Stimulated activated CD8-positive, alpha-beta memory T cell treated with anti-CD3 and anti-CD28 coated beads, Interleukin-4, amount 100 ng/mL, for 4 hours (primary cell): ENCODE results near the gene SGMS1.
"Not testable (repeated sequence)": the region's sequence is repeated elsewhere in the genome, so short reads cannot be mapped to it uniquely, and the experiment has no call there.

ENCODE experiments used
- DNase-seq, 2 donors: peaks; one replicate each; pipeline ENCODE4 v3.0.0-alpha.2; 2020; ENCODE audit warnings: low read depth in 2 of 2, low spot score in 1 of 2

SGMS1 gene

DNA sequence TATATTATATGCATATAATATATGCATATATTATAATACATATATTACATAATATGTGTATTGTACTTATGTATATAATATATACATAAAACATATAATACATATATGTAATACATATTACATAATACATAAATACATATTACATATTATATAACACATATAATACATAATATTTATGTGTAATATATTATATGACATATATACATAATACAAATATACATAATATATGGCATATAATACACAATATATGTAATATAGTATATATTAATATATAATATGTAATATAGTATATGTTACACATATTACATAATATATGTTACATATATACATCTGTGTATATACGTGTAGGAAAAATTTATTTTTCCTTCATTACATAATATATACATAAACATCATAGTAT is 63.4 kb downstream of the SGMS1 start:
- no peak for DNase-seq

DNA sequence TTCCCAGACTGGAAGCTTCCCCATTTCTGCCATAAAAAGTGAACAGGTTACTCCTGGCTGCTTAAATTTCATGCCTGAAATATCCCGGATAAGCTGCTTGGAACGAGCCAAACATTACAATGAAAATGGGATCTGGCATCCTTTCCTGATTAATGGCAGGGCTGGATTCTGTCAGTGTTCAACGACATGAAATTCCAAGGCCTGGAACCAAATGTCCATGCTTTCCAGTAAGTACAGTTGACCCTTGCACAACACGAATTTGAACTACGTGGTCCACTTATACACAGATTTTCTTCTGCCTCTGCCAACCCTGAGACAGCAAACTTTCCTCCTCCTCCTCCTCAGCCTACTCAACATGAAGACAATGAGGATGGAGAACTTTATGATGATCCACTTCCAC is 65.4 kb downstream of the SGMS1 start:
- DNase-seq: no peak

DNA sequence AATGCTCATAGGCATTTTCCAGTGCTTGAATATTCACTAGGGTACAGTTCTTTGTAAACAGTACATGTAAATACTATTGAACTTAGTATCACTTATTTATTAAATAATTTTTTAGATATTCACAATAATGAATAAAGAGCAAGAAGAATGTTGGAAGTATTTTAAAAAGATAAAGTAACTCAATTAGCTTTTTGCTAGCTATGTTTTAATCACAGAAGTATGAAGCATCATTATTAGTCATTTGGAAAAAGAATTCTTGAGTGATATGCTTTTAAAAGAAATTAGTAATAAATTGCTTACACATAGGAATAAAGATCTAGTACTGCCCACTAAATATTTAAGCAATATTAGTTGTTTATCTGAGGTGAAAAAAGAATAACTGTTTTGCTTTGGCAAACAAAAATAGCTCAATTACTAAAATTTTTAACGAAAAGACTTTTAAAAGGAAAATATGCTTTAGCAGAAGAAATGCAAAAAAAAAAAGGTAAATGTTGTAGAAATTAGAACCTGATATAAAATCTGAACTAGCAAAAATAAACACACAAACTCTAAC is 66.5 kb downstream of the SGMS1 start:
- no peak for DNase-seq

DNA sequence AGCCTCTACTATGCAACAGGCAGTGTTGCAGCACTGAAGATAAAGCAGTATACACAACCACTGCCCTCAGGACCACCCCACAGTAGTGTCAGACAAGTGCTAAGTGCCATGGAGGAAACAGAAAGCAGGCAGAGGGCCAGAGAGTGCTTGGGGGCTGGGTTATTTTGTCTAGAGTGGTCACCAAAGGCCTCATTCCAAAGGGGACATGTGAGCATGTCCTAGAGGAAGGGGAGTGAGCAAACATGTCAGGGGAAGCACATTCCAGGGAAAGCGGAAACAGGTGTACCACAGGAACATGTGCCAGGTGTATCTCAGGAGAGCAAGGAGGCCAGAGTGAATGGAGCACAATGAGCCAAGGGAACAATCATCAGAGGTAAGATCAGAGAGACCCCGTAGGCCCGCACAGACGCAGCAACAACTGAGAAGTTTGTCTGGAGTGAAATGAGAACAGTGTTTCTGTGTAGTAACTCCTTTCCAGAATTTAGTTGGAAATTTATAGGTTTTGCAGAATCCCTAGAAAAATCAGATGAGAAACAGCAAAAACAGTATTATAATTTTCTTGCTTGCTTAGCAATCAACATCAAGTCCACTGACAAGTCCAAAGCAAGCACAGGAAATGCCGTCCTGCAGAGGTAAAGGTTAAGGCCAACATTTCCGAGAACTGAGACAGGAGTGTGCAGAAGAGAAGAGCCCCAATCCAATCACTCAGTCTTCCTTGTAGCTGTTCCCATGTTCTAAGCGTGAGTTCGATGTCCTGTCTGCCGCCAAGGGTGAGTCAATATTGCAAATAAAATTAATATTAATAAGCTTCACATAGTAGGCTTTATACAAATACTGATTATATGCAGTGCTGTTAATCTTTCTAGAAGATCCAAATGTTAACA is 67.3 kb downstream of the SGMS1 start:
- no peak for DNase-seq

DNA sequence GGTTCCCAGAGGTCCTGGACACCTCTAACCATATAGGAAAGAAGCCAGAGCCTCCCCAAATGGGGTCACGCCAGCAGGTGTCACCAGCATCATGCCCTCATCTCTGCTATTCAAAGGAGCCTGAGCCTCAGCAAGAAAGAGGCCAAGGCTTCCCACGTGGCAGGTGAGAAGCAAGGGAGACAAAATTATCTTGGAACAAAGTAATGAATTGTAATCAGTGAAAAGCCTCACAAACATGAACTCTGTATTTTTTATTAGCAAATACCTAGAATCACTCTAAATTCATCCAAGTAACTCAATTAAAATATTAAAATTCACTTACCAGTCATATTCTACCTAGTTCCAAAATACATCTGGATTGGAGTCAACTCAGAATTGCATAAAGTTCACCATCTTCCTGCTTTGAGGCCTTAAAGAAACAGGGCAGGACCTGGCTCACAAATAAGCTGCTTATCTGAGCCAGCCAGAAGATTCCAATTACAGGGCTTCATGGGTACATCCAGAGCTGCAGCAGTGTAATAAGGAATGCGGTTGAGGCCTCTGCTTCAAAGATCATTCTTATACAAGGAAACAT is 68.7 kb downstream of the SGMS1 start:
- DNase-seq: no peak

DNA sequence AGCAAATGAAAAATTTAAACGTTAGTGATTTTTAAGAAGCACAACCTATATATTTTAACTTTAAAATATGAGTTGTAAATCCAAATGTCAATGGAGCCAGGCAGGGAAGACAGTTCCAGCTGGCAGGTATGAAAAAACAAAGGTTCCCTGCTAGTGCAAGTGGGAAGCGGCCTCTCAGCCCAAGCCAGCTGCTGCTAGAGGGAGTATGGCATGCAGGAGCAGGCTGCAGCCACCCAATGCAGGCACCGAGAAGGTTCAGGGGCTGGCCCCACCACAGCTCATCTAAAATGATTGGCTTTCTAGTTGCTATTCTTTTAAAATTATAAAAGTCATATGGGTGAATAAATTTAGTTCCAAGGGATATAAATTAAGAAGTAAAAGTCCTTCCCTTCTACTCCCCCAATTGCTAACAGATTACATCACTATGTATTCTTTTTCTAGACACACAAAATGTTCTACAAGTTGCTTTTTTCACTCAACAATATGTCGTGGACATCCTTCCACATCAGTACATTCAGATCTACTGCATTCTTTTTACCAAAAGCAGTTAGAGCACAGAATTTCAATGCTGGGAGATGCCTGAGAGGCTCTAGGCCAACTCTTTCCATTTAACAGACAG is 69.3 kb downstream of the SGMS1 start:
- no peak for DNase-seq

DNA sequence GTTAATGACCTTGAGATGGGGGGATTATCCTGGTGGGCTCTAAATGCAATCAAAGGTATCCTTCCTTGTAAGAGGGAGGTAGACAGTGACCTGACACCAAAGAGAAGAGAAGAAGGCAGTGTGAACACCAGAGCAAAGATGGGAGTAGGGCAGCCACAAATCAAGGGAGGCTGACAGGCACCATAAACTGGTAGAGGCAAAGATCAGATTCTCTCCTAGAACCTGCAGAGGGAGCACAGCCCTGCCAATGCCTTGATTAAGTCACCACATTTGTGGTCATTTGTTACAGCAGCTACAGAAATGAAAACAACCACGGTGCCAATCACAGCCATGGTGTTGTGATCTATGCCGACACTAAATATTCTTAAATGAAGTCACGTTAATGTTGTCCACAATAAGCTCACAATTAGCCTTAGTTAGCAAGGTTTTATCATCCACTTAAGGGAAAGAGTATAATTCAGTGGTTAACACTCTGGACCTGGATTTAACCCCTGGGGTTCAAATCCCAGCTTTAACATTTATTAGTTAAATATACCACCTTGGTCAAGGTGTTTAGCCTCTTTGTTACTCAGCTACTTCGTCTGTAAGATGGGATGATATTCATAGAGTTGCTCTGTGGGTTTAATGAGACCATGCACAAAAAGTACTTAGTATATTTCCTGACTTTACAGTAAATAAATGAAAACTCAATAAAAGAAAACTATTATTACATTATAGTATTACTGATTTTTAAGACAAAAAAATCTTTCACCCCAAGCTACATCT is 70.8 kb downstream of the SGMS1 start:
- DNase-seq: peak in 1 of 2 donors; percentile 8

DNA sequence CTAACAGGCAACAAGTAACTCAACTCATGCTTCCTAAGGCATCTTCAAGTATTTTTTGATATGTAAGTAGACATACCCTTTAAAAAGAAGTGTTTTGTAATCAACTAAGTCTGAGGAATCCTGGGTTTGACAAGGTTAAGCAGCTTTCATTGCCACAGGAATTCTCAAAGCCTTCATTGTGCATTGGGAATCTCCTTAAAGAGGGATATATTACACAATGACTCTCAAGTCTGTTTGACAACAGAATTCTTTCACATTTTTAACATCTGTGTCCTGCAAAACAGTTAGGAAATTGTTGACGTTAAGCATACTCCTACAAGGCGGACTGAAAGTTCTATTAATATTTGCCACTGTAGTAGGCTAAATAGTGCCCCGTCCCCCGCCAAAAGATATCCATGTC is 71.4 kb downstream of the SGMS1 start:
- no peak for DNase-seq

DNA sequence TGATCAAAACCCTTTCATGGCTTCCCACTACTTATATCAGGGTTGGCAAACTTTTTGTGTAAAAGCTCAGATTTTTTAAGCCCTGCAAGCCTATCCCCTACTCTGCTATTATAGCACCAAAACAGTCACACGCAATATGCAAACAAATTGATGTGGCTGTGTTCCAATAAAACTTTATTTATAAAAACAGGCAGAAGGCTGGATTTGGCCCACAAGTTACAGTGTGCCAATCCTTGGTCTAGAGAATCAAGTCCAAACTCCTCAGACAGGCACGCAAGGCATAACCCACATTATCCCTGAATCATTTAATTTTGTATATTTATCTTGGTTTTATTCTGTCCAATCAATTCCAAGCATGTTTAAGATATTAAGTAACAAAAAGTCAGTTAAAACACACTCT is 71.9 kb downstream of the SGMS1 start:
- no peak for DNase-seq

DNA sequence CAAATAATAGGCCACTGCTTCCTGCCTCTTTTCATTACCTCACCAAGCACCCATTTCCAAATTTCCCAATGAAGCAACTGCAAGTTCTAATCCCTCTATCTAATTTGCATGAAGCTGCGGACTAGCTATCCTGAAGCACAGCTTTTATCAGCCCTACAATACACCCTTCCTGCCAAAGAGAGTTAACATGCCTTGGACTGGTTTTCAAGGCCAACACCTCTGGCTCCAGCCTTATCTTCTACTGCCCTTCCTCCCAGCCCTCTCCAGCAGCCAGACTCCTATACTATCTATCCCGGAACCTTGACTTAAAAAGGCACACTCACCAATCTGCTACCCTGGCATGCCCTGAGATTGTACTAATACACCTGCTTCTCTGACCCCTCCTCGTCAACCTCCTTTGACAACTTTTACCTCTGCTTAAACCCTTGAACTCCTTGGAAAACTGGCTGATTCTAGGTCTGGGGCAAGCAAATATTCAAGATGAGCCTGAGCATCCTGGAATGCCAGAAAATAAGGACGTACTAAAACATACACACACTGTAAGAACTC is 73.4 kb downstream of the SGMS1 start:
- no peak for DNase-seq

DNA sequence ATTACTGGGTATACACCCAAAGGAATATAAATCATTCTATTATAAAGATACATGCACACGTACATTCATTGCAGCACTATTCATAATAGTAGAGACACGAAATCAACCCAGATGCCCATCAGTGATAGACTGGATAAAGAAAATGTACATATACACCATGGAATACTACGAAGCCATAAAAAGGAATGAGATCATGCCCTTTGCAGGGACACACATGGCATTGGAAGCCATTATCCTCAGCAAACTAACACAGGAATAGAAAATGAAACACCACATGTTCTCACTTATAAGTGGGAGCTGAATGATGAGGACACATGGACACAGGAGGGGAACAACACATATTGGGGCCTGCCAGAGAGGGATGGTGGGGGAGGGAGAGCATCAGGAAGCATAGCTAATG is 74.6 kb downstream of the SGMS1 start:
- DNase-seq: not testable (repeated sequence)

DNA sequence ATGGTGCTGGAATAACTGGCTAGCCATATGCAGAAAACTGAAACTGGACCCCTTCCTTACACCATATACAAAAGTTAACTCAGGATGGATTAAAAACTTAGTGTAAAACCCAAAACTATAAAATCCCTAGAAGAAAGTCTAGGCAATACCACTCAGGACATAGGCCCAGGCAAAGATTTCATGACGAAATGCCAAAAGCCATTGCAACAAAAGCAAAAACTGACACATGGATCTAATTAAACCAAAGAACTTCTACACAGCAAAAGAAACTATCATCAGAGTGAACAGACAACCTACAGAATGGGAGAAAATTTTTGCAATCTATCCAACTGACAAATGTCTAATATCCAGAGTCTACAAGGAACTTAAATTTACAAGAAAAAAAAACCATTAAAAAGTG is 75.3 kb downstream of the SGMS1 start:
- not testable (repeated sequence) for DNase-seq

DNA sequence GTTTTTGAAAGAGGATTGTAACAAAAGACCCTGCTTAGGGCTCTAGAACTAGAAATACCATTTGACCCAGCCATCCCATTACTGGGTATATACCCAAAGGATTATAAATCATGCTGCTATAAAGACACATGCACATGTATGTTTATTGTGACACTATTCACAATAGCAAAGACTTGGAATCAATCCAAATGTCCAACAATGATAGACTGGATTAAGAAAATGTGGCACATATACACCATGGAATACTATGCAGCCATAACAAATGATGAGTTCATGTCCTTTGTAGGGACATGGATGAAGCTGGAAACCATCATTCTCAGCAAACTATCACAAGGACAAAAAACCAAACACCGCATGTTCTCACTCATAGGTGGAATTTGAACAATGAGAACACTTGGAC is 77.5 kb downstream of the SGMS1 start:
- not testable (repeated sequence) for DNase-seq

DNA sequence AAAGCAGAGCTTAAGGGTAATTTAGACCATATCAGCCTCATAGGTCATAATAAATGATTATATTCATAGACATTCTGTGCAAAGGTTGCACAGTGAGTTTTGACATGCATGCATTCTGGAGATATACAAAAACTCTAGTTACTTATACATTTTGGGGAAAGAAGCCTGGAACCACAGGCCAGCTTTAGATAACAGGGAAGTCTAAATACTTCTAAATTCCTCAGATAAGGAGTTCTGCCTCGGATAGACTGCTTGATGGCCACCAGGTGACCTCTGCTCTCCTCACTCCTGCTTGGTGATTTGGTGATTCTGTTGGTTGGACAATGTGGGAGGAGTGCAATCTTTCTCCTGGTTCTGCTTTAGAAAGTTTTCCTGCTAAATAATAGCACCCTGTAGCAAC is 77.9 kb downstream of the SGMS1 start:
- no peak for DNase-seq

DNA sequence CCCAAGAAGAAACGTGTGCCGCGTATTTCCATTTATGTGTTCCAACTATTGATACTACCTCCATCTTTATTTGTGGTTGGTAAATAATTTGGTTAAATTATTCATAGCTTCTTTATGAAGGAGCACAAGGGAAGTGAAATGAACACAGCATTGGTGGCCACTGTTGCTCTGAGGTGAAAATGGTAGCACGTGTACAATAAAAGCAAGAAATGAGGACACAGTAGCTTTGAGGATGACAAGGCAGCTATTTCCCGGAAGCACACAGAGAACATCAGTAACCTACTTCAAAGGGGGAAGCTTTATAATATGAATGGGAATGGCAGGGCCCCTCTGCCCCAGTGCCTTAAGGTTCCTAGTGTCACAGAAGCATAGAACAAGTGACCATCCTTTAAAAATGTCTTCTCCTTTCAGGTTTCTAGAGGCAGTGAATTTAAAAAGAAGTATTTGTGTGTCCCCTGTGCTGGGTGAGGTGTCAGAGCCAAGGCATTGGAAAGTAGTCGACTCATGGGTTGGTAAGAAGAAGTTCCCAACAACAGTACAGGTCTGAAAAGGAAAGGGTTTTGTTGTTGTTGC is 78.8 kb downstream of the SGMS1 start:
- DNase-seq: no peak

DNA sequence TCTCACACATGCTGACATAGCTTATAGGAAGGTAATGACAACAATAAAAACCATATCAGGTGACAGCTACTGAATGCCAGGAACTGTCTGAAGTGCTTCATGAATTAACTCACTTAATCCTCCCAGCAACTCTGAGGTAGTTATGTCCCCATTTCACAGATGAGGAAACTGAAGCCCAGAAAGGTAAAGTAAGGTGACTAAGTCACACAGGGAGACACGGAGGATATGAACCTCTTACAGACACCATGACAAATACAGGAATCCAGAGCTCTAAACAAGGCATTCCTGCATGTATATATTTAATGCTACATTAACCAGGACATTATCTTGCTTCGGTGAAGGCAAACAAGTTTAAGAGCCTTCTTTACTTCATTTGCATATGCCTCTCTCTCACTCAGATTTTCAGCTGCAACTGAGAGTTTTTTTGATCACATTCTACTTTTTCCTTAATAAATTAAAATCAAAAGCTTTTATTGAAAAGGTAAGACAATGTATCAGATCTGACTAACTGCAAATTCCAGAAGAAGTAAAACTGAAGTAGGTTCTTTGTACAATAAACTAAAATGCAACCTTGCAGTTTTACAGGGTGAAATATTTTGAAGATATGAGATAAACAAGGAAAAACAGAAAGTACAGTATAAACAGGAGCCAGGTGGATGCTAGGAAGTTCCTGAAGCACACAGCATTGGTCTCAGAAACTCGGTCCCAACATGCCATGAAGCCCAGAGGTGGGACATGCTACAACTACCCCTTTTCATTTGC is 79.5 kb downstream of the SGMS1 start:
- DNase-seq: no peak

DNA sequence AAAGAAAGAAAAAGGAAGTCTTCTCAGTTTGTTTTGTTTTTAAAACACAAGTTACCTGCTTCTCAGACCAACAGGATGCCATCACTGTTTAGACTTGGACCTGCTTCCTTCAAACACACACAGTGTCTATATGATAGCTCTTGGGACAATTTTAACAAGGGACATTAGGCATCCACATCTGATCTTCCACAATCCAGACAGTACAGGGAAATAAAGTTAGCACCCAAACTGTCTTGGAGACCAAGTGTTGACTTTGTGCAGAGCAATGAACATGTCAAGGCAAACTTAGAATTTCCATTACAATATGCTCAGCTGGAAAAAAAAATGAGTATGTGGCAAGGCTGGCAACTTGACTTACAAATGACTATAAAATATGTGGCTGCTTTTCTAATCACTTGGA is 80.9 kb downstream of the SGMS1 start:
- DNase-seq: no peak

DNA sequence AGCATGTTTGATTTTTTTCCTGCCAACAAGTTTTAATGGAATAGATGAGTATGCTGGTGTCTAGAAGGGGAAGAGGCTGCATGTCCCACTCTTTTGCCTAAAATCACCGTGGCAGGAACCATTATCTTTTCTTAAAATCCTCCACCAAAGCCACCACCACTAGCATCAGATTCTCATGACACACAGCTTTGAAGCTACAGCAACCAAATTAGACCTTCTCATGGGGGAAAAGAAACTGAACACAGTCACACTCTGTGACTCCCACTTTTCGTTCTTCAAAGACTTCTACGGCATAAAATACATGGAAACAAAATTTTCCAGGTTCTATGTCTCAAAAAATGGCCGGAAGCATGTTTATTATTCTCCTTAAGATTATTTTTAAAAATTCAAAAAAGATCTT is 81.8 kb downstream of the SGMS1 start:
- no peak for DNase-seq

DNA sequence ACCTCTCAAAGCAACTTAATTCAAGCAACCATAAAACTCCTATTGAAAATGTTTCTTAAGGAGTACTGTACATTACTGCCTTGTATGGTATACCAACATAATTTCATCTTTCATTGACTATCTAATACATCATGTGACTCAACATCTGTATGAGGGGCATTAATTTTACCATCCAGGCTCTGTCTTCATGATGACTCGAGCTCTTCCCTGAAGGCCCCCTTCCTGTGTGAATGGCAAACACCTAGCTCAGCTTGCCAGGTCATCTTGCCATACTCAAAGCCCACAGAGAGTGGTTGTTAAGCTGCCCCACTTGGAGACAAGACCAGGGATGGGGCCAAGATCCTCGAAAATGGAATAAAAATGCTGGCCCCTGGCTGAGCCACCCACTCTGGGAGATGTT is 82.4 kb downstream of the SGMS1 start:
- no peak for DNase-seq

DNA sequence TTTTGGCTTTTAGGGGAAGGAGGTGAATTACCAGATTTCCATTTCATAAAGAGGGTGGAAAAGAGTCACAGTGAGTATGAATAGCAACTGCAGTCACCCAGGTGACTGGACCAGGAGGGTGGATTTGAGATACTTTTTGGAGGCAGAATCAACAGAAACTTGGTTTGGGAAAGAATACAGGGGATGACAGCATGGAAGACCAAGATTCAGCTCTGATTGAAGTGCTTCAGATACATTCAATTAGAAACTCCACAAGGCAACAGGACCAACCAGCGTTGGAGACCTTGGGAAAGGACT is 83.0 kb downstream of the SGMS1 start:
- no peak for DNase-seq
